Skin epidermis (tissue), 12 donors: ENCODE results near the gene PSMB10.
"Not testable (repeated sequence)": the region's sequence is repeated elsewhere in the genome, so short reads cannot be mapped to it uniquely, and the experiment has no call there.

Experiments
- H3K27ac ChIP-seq, 21 experiments: fragments of 200-600 bp; sonication (generic) in 11 of 21; one replicate each; pipeline ENCODE4 v1.5.0; 2020; ENCODE audit warnings: mild to moderate bottlenecking in 3 of 21, inconsistent platforms in 2 of 21, moderate library complexity in 2 of 21
- H3K4me3 ChIP-seq, 7 experiments: fragments of 200-600 bp; sonication (generic) in 2 of 7; one replicate each; pipeline ENCODE4 v1.5.0; 2020; ENCODE audit warnings: inconsistent platforms in 2 of 7, mild to moderate bottlenecking in 2 of 7, moderate library complexity in 1 of 7

The PSMB10 gene

GRCh38 chr16:67936124-67936879 lies at the start of gene PSMB10:
PSMB10 (minus strand) TSS chr16:67936850; CDS start chr16:67936749, 101 bp downstream.
- Histone ChIP-seq H3K27ac (peak within 1 kb of the TSS; percentile 68 to 99 (median 95)), H3K4me3 (peak within 1 kb of the TSS; percentile 66 to 95 (median 67))

- Histone ChIP-seq H3K4me3 (no peak overlapping the region), H3K27ac (no peak overlapping the region)
Observed at GRCh38 chr16:67982011-67982696, 45.5 kb upstream of the PSMB10 start.

GRCh38 chr16:67979955-67980678 lies 43.5 kb upstream of the PSMB10 start, which contains the start of gene DPEP3:
DPEP3 (minus strand) TSS chr16:67980499; CDS start chr16:67980380, 119 bp downstream.
- Histone ChIP-seq H3K4me3 (no peak within 1 kb of the TSS), H3K27ac (no peak within 1 kb of the TSS)

GRCh38 chr16:67977469-67978227 lies 41.0 kb upstream of the PSMB10 start:
- Histone ChIP-seq H3K27ac (no peak overlapping the region), H3K4me3 (no peak overlapping the region)

- Histone ChIP-seq H3K4me3 (no peak overlapping the region), H3K27ac (no peak overlapping the region)
Observed at GRCh38 chr16:67977005-67977404, 40.4 kb upstream of the PSMB10 start.

DNA sequence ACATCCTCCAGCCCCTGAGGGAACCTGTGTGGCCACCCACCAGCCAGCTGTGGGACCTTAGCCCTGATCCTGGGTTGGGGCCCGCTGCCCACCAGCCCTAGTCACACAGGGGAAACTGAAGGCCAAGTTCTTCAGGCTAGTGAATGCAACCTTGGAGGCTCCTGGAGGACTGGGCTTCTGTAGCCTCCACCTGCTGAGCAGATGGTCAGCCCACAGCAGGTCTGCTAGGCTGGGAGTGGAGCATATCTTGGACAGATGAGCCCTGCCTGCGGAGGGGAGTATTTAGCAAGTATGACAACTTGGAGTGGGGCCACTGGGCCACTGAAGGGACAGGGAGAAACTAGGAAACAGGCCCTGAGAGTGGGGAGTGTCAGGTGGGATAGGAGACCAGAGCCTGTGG lies 39.6 kb upstream of the PSMB10 start:
- Histone ChIP-seq H3K27ac (no peak overlapping the region), H3K4me3 (no peak overlapping the region)

DNA sequence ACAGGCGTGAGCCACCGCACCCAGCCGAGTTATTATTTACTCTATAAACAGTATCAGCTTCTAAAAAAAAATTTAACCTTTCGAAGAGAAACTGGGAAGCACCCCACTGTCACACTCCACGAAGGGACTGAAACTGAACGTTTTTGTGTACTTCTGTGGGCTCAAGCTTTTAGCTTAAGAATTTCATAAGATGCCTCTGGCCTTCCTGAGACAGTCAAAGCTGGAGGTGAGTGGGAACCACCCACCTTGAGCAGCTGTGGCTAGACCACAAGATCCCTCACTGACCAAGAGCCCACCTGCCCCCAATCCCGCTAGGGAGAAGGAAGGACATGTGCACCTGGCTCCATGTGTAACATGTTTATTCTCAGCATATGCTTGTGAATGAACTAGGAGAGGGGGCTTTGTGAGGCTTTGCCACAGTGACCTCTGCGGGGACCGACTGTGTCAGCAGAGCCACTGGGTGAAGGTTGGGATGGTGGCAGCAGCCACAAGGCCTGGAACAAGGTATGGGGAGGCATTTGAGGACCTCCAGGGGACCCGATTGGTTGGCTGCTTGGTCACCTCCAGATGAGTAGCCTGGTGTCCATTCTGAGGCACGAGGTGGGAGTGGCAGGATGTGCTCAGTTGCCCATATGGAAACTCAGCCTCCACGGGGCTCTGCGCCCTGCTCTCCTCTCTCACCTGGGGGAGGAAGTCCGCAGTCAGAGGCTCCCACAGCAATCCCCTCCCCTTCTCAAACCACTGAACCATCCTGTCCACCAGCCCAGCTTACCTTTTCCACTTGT lies 38.9 kb upstream of the PSMB10 start:
- H3K4me3 ChIP-seq: no peak overlapping the region
- H3K27ac ChIP-seq: no peak overlapping the region

DNA sequence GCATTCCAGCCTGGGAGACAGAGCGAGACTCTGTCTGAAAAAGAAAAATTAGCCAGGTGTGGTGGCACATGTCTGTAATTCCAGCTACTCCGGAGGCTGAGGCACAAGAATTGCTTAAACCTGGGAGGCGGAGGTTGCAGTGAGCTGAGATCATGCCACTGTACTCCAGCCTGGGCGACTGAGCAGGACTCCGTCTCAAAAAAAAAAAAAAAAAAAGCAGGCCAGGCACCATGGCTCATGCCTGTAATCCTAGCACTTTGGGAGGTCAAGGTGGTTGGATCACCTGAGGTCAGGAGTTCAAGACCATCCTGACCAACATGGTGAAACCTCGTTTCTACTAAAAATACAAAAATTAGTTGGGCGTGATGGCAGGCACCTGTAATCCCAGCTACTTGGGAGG lies 35.6 kb upstream of the PSMB10 start:
- not testable (repeated sequence) for H3K27ac ChIP-seq, H3K4me3 ChIP-seq

DNA sequence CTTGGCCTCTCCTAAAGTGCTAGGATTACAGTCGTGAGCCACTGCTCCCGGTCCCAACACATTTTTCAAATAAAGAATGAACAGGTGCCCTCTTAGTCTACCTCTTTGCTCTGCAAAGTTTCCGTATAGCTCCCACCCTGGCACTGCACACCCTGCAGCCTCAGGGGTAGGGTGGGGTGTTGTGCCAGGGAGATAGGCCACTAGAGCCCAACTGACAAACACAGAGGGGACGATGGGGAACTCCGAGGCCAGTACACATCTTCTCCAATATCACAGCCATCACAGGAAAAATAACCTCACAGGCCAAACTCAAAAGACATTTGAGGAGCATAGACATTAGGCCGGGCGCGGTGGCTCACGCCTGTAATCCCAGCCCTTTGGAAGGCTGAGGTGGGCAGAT lies 34.5 kb upstream of the PSMB10 start:
- no peak overlapping the region for H3K4me3 ChIP-seq
- no peak overlapping the region for H3K27ac ChIP-seq

DNA sequence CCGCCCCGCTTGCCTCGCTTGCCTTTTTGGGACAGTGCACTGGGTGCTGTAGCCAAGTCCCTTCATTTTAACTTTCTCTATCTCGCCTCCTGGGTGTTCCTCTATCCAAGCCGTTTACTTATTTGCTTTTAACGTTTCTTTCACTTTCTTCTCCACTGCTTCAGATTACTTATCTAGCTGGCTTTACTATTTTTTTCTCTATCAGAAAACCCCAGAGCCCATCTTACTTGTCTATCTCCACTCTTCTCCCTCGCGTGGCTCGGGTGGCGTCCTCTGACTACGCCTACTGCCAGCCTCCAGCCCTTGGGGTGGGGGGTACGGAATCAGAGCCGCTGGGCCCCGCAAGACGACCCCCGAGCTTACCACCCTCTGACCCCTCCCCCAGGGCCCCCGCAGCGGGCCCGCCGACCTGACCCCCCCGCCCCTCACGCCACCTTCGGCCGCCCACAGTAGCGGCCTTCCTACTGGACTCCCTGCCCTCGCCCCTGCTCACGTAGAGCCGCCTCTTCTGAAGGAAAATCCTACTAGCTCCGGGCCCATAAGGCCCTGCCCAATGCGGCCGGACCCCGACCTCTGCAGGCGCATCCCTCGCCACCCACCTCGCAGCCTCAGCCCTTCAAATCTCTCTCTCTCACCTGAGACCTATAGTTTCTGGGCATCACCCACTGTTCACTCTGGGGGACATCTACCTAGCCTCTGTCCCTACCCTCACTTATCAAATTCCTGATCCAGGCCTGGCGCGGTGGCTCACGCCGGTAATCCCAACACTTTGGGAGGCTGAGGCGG lies 32.8 kb upstream of the PSMB10 start:
- peak overlapping the region; percentile 53 to 93 (median 84) for H3K4me3 ChIP-seq
- H3K27ac ChIP-seq: peak overlapping the region; percentile 28 to 97 (median 93)

GRCh38 chr16:67968400-67969253 lies 32.0 kb upstream of the PSMB10 start, which contains the start of gene SLC12A4:
SLC12A4 (minus strand) TSS chr16:67968637; CDS start chr16:67968553, 84 bp downstream.
- peak within 1 kb of the TSS; percentile 28 to 97 (median 93) for H3K27ac ChIP-seq
- peak within 1 kb of the TSS; percentile 53 to 93 (median 84) for H3K4me3 ChIP-seq

GRCh38 chr16:67967958-67968399 lies 31.3 kb upstream of the PSMB10 start:
- Histone ChIP-seq H3K4me3 (peak overlapping the region; percentile 53 to 93 (median 84)), H3K27ac (peak overlapping the region; percentile 13 to 97 (median 93))

DNA sequence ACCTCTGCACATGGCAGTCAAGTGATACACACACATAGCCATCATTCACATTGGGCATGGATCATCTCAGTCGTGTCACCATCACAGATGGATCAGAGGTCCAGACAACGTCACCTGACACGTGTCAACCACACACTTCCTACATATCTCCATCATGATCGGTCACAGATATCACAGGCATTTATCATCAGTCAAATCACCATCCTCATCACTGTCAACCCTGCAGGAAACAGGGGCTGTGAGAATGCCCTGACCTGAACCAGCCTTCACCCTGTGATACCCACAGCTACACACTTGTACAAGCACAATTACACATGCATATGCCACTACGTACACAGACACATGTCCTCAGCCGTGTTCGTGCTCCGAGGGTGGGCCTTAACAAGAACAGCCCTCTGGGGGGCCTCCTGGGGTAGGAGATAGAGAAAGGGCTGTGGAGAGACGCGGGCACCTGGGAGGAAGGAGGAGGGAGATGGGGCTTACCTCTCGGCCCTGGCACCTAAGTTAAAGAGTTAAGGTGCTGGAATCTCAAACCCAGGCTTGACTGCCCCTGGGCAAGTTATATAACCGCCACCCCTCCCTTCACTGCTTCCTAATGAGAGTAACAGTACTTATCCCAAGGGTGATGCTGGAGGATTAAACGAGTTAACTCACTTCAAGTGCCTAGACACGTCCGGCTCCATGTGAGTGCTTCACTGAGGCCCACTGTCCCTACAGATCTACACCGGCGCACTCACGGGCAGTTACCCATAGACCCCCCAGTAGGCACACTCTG lies 30.7 kb upstream of the PSMB10 start:
- H3K27ac ChIP-seq: peak overlapping the region in 20 of 21 experiments; percentile 74 to 97 (median 94)

GRCh38 chr16:67966549-67967182 lies 30.0 kb upstream of the PSMB10 start:
- H3K27ac ChIP-seq: peak overlapping the region in 16 of 21 experiments; percentile 17 to 97 (median 70)
- peak overlapping the region; percentile 53 to 93 (median 84) for H3K4me3 ChIP-seq

More for the DNA sequence above, 30.7 kb upstream of the PSMB10 start:
- peak overlapping the region; percentile 53 to 93 (median 84) for H3K4me3 ChIP-seq
